Peyer's patch (tissue), 4 donors: ENCODE data around the gene DPCD.

Source experiments
- POLR2A ChIP-seq, 2 donors: fragments of 450-650 bp; IDR thresholded peaks; one replicate each; pipeline ENCODE4 v1.5.1; 2017; ENCODE audit warnings: antibody characterized with exemption in 2 of 2, mild to moderate bottlenecking in 2 of 2, moderate library complexity in 2 of 2
- TF ChIP-seq, protein P1 (sequence below), 6 experiments: fragments of 450-650 bp in 4 of 6; fragments of 200-600 bp in 2 of 6; sonication (generic) in 1 of 6; IDR thresholded peaks; one replicate each; pipeline ENCODE4 v1.5.1; 2017 to 2019; ENCODE audit warnings: antibody characterized with exemption in 6 of 6, mild to moderate bottlenecking in 3 of 6, moderate library complexity in 1 of 6

DNA sequence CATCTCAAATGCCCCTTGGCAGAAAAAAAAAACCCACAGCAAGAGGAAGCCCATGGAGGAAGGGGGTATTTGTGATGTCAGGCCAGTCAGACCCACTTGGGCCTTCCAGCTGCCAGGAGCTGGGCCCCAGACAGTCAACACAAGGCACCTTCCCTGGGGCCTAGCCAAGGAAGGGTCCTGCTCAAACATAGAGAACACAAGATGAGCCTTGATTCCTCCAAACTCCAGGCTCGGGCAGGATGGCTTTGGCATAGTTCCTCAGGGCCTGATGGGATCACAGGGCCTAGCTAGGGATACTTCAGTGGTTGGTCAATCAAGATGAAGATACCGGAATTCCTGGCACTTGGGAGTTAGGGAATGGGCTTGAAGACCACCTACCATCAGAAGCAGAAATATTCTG, 30.8 kb downstream of the DPCD start:
- TF ChIP-seq, protein P1, sequence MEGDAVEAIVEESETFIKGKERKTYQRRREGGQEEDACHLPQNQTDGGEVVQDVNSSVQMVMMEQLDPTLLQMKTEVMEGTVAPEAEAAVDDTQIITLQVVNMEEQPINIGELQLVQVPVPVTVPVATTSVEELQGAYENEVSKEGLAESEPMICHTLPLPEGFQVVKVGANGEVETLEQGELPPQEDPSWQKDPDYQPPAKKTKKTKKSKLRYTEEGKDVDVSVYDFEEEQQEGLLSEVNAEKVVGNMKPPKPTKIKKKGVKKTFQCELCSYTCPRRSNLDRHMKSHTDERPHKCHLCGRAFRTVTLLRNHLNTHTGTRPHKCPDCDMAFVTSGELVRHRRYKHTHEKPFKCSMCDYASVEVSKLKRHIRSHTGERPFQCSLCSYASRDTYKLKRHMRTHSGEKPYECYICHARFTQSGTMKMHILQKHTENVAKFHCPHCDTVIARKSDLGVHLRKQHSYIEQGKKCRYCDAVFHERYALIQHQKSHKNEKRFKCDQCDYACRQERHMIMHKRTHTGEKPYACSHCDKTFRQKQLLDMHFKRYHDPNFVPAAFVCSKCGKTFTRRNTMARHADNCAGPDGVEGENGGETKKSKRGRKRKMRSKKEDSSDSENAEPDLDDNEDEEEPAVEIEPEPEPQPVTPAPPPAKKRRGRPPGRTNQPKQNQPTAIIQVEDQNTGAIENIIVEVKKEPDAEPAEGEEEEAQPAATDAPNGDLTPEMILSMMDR (IDR thresholded peaks at IDR 0.05): no peak
- TF ChIP-seq POLR2A (IDR thresholded peaks at IDR 0.05): no peak
